HG03139 (cell line): ENCODE results near the gene ANP32A.

Source experiments
- ATAC-seq: cut with Tn5 transposase; IDR thresholded peaks from one replicate; pipeline ENCODE4 v1.9.1; 2021; ENCODE audit not compliant: unreplicated experiment

Gene ANP32A

GRCh38 chr15:68821190-68821840 lies 620 bp upstream of the ANP32A start:
- peak; percentile 11 for ATAC-seq

DNA sequence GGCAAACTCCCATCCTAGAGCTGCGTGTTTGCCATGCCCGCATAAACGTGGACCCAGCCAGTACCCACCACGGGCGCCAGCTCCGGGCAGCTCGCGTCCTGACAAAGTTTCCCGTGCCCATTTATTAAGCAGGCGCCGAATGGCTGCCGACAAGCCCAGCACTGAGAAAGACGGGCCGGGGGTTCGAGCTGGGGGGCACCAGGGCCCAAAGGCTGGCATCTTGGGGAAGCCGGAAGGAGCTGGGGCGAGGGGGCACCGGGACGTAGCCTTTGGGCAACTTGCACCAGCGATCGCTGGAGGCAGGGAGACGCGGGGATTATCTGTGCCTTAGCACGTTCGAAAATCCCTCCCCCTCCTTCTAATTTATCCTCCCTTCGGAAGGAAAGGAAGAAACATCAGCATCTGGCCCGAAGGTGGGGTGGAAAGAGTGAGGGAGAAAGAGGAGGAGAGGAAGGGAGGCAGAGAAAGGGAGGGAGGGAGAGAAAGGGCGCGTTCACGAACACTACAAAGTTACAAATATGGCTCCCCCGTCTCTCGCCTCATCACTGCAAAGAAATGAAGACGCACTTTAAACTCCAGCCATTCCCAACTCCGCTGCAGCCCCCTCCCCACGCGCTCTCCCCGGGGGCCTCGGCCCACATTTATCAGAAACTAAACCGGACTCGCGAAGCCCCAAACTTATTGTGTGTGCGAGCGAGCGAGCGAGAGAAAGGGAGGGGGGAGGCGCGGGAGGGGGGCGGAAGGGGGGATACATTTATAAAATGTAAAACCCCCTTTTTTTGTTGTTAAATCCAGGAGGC lies 1.0 kb downstream of the ANP32A start:
- no peak for ATAC-seq

- ATAC-seq = no peak
Measured at GRCh38 chr15:68818769-68819494, 1.8 kb downstream of the ANP32A start.

- ATAC-seq = no peak
Measured at GRCh38 chr15:68818066-68818768, 2.5 kb downstream of the ANP32A start.

DNA sequence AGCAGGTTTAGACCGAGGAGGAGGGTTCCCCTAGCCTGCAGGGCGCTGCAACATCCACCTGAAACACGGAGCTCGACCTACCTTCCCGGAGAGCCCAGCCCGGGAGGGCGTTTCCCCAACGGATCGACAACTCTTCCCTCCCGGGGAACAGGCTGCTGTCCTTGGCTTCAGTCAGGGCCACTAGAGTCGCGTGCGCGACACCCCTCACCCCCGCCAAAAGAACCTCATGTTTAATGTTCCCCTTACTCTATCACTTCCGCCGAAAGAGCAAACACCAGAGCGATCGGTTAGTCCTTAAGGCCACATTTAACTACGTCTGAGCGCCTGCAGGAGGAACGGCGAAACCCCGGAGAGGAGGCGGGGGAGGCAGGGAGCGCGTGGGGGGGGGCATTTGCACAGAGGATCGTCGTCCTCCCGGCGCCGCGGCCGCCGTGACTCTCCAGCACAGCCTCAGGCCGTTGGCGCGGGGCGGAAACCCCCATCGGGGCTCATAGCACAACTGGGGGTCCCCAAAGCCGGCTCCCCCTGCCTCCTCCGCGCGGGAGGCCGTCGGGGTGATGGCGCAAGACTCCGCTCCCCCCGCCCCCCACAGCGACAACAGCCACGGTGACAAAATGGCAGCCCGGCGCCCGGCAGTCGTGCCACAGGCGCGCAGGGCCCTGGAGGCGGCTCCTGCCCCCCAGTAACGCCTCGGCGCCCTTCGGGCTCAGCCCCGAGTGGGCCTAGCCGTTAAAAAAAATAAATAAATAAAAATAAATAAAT lies 3.2 kb downstream of the ANP32A start:
- peak; percentile 27 for ATAC-seq

DNA sequence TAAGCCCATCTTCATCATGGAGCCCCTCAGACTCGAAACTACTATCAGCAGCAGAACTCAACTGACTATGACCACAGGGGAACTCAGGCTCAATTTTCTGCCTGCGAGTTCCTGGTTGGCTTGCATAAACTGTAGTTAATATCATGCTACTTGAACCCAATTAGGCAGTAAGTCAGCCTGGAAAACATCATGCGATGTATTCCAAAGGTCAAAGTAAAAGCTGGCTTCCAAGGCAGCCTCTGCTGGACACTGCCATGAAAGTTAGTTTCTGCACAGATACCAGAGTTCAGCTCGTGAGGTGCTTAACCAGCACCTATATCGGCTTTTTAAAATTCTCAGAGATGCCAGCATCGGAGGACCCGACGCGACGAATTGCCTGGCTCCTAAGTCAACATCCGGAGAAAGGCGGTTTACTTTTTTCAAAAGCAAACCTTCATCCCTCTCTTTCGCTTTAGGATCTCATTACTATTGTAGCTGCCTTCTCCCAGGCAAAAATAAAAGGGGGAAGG lies 3.8 kb downstream of the ANP32A start:
- ATAC-seq = no peak

DNA sequence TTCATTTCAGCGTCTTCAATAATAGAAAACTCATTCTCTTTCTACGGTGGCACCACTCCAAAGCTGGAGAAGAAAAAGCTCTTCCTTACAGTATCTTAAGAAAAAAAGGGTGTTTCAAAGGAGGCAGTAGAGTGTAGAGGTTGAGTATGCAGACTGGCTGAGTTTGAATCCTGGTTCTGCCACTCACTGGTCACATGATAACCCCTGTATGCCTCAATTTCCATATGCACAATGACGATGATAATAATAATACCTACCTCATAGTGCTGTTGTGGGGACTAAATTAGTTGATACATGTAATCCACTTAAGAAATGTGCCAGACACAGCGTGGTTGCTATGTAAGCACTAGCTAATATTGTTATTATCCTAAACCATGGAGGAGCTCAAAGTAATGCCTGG lies 4.5 kb downstream of the ANP32A start:
- ATAC-seq = no peak

- ATAC-seq = no peak
Measured at GRCh38 chr15:68815598-68815997, 5.1 kb downstream of the ANP32A start.

- ATAC-seq = no peak
Measured at GRCh38 chr15:68814596-68814995, 6.1 kb downstream of the ANP32A start.

- ATAC-seq = no peak
Measured at GRCh38 chr15:68812597-68813431, 7.9 kb downstream of the ANP32A start.

GRCh38 chr15:68812069-68812468 lies 8.6 kb downstream of the ANP32A start:
- no peak for ATAC-seq

DNA sequence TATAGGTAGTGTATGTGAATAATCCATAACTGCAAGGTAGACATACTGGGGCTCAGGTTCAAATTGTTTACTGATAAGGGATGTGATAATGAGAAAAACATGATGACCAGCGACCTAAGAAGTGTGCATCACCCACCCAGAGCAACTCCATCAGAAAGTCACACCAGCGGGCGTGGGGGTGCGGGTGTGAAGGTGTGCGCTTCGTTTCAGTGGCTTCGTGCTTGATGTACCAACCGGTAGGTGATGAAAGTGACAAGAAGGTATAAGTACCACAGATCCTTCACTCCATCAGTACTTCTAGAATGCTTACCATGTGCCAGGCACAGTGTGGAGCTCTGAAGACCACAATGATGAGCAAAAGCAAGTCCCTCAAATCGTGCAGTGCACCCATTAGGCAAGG lies 11.2 kb downstream of the ANP32A start:
- ATAC-seq = no peak

DNA sequence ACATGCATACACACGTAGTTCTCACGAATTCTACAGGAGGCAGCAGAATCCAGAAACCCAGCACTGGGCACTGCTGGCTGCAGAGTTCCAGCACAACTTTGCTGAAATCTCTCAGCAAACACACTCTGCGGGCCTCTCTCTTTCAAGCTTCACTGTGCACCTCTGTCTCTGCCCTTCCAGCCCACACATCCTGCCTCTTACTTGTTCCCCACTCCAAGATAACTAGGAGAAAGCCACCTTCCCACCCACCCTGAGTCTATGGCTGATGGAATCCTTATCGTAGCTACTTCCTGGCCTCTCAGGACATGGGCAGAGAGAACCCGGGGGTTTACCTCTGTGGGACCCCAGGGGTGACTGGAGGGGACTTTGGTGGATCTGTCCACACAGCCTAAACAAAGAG lies 11.9 kb downstream of the ANP32A start:
- no peak for ATAC-seq

DNA sequence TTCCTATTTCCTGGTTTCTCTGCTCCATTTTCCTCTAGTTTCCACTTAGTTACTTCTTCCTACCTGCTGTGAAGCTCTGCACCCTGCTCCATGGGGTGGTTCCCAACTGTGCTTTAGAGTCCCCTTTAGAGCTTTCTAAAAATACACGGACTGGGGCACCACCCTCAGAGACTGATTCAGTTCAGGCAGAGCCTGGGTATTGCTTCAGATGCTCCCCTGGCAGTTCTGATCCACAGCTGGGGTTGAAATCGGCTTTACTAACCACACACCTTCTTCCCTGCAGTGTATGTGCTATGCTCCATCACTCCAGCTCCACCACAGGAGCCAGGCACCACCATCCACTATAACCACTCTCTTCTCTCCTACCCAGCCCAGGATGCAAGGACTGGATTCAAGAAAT lies 12.6 kb downstream of the ANP32A start:
- ATAC-seq = no peak

GRCh38 chr15:68807249-68807648 lies 13.4 kb downstream of the ANP32A start:
- no peak for ATAC-seq

- no peak for ATAC-seq
Measured at GRCh38 chr15:68806220-68807060, 14.3 kb downstream of the ANP32A start.

- ATAC-seq = no peak
Measured at GRCh38 chr15:68802373-68802772, 18.3 kb downstream of the ANP32A start.

DNA sequence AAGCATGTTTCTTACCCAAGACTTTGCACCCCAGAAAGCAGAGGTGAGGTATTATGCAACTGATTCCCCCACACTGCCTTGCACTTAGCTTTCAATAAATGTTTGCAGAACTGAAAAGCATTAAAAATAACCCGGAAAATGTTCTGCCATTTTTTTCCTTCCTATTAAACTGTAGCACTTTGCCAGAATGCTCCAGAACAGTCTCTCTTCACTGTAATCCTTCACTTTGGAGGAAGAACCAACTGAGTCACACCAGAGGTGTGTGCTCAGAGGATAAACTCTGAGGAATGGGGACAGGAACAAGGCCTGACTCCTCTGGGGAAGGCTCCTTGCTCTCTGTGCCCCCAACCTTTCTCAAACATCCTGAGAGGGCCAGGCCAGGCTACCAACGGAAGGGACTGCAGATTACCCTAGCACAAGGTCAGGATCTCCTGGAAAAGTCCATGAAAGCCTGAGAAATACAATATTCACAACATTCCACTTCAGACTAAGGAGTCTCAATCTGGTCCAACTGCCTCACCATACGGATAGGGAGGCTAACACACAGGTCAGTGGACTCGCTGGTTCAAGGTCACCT lies 19.0 kb downstream of the ANP32A start:
- no peak for ATAC-seq
